ENCODE results near the gene UQCRHL.
"Not testable (repeated sequence)": the region's sequence is repeated elsewhere in the genome, so short reads cannot be mapped to it uniquely, and the experiment has no call there.

Gene UQCRHL

DNA sequence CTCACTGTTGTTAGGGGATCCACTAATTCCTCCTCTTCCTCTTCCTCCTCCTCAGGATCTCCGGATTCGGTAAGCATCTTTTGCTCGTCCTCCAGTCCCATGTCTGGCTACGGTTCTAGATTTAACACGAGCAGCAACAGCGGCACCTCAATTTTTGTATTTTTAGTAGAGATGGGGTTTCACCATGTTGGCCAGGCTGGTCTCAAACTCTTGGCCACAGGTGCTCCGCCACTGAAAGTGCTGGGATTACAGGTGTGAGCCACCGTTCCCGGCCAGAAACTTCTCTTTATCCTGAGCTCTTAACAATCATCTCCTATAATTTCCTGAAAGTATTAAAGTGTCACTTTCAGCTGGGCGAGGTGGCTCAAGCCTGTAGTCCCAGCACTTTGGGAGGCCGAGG, at the start of gene UQCRHL:
Gene UQCRHL, minus strand, starts transcription at position 101 of the 400 bp plus-strand sequence. Its CDS starts 0 bp downstream, at position 101.
- not testable (repeated sequence) for H3K36me3 Mint-ChIP-seq, ATAC-seq, H3K27ac Mint-ChIP-seq, H3K27me3 Mint-ChIP-seq, H3K4me1 Mint-ChIP-seq, H3K4me3 Mint-ChIP-seq, H3K9me3 Mint-ChIP-seq

DNA sequence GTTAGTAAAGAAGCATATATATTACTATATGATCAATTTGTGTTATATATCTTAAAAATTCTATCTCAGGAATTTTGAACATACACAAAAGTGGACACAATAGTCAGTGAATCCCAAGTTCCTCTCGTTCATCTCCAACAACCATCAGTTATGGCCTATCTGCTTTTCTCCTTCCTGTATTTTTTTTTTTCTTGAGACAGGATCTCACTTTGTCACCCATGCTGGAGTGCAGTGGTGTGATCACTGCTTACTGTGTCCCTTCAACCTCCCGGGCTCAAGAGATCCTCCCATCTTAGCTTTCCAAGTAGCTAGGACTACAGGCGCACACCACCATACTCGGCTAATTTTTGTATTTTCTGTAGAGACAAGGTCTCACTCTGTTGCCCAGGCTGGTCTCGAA, 49.4 kb upstream of the UQCRHL start:
- H3K4me1 Mint-ChIP-seq: peaks cover 36% of the 10 kb centered on the region
- H3K36me3 Mint-ChIP-seq: peaks cover 6% of the 10 kb centered on the region
- H3K9me3 Mint-ChIP-seq: no peaks in the 10 kb centered on the region
- no peaks in the 10 kb centered on the region for H3K27me3 Mint-ChIP-seq
- H3K27ac Mint-ChIP-seq: no peak overlapping the region
- ATAC-seq: no peak
- H3K4me3 Mint-ChIP-seq: no peak overlapping the region

DNA sequence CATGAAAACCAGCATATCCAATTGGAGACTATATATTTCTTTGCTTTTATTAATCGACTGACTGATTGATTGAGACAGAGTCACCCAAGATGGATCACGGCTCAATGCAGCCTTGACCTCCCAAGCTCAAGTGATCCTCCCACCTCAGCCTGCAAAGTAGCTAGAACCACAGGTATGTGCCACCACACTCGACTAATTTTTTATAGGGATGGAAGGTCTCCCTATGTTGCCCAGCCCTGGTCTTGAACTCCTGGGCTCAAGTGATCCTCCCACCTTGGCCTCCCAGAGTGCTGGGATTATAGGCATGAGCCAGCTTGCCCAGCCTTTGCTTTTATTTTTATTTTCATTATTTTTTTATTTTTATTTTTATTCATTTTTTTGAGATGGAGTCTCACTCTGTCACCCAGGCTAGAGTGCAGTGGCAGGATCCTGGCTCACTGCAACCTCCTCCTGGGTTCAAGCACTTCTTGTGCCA, 45.4 kb upstream of the UQCRHL start:
- no peaks in the 10 kb centered on the region for H3K9me3 Mint-ChIP-seq
- H3K27me3 Mint-ChIP-seq: no peaks in the 10 kb centered on the region
- no peak overlapping the region for H3K27ac Mint-ChIP-seq
- peaks cover 11% of the 10 kb centered on the region for H3K36me3 Mint-ChIP-seq
- peaks cover 44% of the 10 kb centered on the region for H3K4me1 Mint-ChIP-seq
- no peak overlapping the region for H3K4me3 Mint-ChIP-seq
- ATAC-seq: no peak

DNA sequence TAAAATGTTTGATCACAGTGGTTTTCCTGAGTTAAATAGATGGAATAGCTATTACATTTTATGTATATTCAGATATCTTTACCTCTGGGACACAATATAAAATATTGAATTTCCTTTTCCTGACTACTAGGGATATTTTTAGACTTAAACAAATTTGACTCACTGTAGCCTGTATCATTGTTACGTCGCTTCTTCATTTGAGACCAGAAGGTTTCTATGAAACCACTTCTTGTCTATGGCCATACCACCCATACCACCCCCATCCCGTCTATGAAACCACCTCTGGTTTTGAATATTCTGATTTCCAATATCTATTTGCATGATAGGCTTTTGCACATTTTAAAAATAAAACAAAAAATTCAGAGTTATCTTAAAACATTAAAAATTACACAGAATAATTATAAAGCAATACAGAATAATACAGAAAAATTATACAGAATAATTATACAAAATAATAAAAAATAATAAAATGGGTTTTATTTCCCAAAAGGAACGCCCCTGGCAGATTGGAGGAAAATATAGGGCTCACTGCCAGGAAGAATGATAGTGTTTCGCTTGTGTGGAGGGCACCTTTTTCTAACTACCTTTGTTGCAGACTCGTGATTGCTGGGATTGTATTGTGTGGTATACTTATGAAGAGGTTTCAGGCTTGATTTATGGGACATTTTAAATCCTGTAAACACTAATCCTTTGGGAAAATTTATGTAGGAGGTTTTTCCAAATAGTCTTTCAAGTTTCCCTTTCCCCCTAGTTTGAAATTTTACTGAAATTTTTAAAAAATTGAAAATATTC, 44.8 kb upstream of the UQCRHL start:
- no peak for ATAC-seq
- H3K27me3 Mint-ChIP-seq: no peaks in the 10 kb centered on the region
- peak overlapping the region; percentile 31 for H3K4me3 Mint-ChIP-seq
- H3K9me3 Mint-ChIP-seq: no peaks in the 10 kb centered on the region
- H3K4me1 Mint-ChIP-seq: peaks cover 43% of the 10 kb centered on the region
- H3K36me3 Mint-ChIP-seq: peaks cover 11% of the 10 kb centered on the region
- H3K27ac Mint-ChIP-seq: peak overlapping the region; percentile 98

DNA sequence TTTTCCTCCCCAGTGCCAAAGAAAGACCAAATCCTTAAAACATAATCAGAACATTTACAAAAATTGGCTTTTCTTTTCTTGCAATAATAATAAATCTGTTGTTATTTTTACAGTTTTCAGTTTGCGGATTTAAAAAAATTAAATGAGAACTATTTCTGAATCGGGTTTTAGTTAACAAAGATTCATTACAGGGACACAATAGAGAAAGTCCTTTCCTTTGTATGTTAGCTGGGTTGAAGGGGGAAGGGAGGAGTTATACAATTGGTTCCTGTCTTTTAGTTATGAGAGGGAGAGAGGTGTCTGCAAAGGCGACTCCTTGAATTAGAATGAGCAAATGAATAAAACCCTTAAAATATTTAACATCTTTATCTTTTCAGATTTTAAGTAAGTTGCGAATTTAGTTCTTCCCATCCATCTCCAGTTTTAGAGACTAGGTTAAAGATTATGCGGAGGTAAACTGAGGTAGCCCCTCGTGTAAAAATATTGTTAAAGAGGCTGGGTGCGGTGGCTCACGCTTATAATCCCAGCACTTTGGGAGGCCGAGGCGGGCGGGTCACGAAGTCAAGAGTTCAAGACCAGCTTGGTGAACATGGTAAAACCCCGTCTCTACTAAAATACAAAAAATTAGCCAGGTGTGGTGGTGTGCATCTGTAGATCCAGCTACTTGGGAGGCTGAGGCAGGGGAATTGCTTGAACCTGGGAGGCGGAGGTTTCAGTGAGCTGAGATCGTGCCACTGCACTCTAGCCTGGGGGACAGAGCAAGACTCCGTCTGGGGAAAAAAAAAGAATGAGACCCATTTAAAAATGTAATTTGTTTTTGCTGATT, 44.0 kb upstream of the UQCRHL start:
- Mint-ChIP-seq H3K4me3 (peak overlapping the region; percentile 31), H3K36me3 (peaks cover 11% of the 10 kb centered on the region), H3K4me1 (peaks cover 46% of the 10 kb centered on the region), H3K9me3 (no peaks in the 10 kb centered on the region), H3K27ac (peak overlapping the region; percentile 98), H3K27me3 (no peaks in the 10 kb centered on the region)
- no peak for ATAC-seq

DNA sequence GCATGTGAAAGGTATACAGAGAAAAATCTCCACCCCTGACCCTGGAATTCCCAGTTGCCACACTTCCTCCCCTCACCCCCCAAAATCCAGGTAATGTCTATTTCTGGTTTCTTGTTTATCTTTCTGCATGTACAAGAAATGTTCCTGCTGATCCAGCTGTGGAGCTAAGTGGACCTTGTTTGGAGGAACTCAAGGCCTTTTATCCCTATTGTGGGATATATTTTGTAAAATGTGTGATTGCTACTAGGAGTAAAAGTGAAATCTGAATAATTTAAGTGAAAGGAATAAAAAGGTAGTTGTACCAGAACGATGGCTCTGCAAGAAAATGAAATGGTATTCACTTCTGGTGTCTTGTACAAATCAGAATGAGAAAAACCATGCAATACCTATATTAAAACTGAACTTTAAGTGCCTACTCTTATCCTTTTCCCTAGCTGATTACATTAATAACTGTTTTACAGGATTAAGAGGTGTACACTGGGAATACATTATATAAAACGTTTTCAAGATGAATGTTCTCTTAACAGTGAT, 43.1 kb upstream of the UQCRHL start:
- H3K27ac Mint-ChIP-seq: peak overlapping the region; percentile 98
- peak overlapping the region; percentile 54 for H3K4me3 Mint-ChIP-seq
- H3K9me3 Mint-ChIP-seq: no peaks in the 10 kb centered on the region
- no peak for ATAC-seq
- H3K4me1 Mint-ChIP-seq: peaks cover 55% of the 10 kb centered on the region
- peaks cover 11% of the 10 kb centered on the region for H3K36me3 Mint-ChIP-seq
- no peaks in the 10 kb centered on the region for H3K27me3 Mint-ChIP-seq

DNA sequence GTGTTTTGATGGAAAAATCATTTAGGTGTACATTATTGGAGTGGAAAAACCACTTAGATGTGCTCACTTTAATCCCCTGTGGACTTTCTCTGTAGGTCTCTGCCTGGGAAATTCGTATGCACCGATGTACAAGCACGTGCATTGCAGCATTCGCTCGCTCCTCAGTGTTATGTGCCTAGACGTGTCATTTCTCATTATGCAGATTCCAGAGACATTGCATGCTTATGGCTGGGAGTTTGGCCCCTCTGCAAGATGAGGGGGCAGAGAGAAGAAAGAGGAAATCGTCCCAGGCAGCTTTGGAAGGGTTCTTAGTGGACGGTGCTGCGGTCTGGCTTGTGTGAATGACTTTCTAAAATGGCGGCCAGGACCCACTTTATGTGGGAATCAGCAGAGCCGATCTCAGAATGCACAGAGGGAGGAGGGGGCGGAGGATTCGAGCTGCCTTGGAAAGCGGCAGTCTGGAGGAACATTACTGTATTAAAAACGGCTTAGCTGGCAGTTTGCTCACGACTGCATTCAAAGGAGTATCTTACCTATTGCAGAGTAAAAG, 42.4 kb upstream of the UQCRHL start:
- Mint-ChIP-seq H3K4me1 (peaks cover 61% of the 10 kb centered on the region), H3K36me3 (peaks cover 11% of the 10 kb centered on the region), H3K27ac (peak overlapping the region; percentile 98), H3K9me3 (no peaks in the 10 kb centered on the region), H3K27me3 (no peaks in the 10 kb centered on the region), H3K4me3 (peak overlapping the region; percentile 100)
- ATAC-seq: no peak

DNA sequence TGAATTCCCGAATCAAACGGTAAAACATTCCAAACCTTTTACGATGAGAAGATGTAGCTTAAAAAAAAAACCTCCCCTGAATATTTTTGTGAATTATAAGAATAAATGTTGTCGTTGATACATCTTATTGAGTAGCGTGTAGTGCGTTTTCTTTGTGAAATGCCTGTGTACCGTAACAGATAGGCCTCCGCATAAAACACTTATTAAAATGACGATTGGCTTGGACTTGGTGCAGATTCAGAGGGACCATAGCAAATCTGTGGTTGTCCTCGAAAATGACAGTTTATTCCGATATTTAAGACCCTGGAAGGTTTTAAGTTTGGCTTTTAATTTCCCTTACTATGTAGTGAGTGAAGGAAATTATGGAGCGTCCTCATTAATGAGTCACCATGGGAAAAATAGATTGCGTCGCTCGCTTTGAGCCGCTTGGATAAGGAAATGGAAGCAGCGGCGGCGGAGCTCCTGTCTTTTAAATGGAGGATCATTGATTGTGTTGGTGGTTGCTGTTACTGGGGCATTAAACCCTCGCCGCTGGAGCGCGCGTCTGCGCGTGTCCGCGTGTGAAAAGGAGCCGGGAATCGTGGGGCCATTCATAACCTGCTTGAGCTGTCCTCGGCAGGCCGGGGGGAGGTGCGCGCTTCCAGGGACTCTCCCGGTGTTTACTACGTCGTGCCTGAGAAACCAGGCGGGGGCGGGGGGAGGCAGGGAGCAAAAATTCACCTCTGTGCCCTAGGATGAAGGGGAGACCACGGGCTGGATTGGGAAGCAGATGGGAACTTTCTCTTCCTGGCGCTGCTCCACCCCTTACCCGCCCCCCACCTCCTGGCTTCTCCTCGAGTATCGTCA, 41.7 kb upstream of the UQCRHL start:
- Mint-ChIP-seq H3K9me3 (no peaks in the 10 kb centered on the region), H3K4me1 (peaks cover 63% of the 10 kb centered on the region), H3K36me3 (peaks cover 11% of the 10 kb centered on the region), H3K27me3 (no peaks in the 10 kb centered on the region), H3K4me3 (peak overlapping the region; percentile 100), H3K27ac (peak overlapping the region; percentile 98)
- ATAC-seq: peak; percentile 20

DNA sequence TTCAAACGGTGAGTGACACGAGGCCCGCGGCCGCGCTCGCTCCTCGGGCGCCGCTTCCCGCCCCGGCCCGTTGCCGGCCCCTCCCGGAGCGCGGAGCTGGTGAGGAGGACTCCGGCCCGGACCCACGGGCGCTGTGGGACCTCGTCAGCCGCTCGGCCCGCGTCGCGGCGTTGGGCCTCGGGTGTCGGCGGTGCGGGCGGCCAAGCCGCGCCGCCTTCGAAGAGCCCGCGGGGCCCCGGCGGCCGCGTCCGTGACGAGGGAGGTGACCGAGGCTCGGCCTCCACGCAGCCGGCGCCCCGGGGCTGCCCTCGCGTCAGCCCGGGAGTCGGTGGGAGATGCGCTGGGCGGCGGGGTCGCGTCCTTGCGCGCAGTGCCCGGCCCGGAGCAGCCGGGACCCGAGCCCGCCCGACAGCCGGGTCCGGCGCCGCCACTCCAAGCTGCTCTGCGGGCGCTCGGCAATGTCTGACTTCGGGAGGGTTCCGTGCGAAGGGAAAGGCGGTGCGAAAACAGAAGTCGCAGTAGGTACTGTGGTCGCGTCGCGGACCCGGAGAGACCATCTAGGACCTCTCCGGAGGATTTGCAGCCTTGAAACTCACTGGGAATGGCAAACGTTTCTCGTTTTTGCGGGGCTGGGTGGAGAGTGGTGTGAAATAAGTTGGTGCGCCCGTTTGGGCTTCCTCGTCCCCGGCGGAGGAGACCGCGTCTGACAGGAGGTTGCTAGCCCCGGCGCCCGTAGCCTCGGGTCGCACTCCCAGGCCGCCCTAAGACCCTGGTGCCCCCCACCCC, 40.9 kb upstream of the UQCRHL start:
- Mint-ChIP-seq H3K9me3 (no peaks in the 10 kb centered on the region), H3K27ac (peak overlapping the region; percentile 98), H3K36me3 (peaks cover 11% of the 10 kb centered on the region), H3K4me1 (peaks cover 68% of the 10 kb centered on the region), H3K4me3 (peak overlapping the region; percentile 100), H3K27me3 (no peaks in the 10 kb centered on the region)
- ATAC-seq: peak; percentile 48

DNA sequence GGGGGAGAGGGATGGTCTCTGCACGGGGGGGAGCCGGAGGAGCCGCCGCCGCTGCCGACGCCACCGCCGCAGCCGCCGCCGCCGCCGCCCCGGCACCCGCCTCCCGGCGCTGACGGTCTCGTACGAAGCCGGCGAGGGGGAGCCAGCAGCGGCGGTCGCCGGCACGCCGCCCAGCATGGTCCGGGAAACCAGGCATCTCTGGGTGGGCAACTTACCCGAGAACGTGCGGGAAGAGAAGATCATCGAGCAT, 40.4 kb upstream of the UQCRHL start:
- Mint-ChIP-seq H3K9me3 (no peaks in the 10 kb centered on the region), H3K36me3 (peaks cover 11% of the 10 kb centered on the region), H3K4me1 (peaks cover 68% of the 10 kb centered on the region), H3K27me3 (no peaks in the 10 kb centered on the region), H3K27ac (peak overlapping the region; percentile 98), H3K4me3 (peak overlapping the region; percentile 92)
- ATAC-seq: no peak

DNA sequence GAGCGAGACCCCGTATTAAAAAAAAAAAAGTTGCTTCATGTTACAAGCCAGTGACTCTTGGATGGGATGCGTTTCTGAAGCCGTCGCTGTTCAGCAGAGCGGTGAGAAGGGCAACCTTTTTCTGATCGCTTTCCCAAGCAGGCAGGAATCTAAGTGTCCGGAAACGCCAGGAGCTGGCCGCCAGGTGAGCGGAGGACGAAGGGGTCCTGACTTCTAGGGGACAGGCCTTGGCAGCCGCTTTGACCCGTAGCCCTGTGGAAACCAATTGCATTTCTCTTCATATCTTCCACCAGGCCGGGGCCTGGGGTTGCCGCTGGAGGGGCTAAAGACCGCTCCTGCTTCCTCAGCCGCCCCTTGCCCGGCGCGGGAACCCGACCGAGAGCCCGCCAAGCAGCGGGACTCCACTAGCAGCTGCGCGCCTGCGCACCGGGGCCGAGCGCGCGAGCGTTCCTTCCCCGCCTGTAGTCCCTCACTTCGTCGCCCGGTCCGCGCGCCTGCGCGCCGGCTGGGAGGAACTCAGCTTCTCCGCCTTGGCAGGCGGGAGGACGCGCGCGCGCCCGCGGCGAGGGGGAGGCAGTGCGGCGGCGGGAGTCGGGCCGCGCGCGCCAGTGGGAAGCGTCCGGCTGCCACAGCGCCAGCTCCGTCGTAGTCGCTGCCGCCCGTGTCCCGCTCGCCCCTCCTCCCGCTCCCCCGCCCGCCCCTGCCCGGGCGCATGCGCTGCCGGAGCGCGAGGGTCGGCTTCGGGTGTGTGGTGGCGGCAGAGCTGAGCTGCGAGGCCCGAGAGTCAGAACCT, 39.8 kb upstream of the UQCRHL start, which contains the start of gene SPEN:
Gene SPEN, plus strand, starts transcription at position 608 of the 793 bp plus-strand sequence. CDS start 361 bp downstream, outside the sequence.
- H3K4me1 Mint-ChIP-seq: peaks cover 63% of the 10 kb centered on the region
- peak; percentile 90 for ATAC-seq
- H3K4me3 Mint-ChIP-seq: peak within 1 kb of the TSS; percentile 100
- H3K36me3 Mint-ChIP-seq: peaks cover 11% of the 10 kb centered on the region
- peak within 1 kb of the TSS; percentile 98 for H3K27ac Mint-ChIP-seq
- no peaks in the 10 kb centered on the region for H3K27me3 Mint-ChIP-seq
- H3K9me3 Mint-ChIP-seq: no peaks in the 10 kb centered on the region

DNA sequence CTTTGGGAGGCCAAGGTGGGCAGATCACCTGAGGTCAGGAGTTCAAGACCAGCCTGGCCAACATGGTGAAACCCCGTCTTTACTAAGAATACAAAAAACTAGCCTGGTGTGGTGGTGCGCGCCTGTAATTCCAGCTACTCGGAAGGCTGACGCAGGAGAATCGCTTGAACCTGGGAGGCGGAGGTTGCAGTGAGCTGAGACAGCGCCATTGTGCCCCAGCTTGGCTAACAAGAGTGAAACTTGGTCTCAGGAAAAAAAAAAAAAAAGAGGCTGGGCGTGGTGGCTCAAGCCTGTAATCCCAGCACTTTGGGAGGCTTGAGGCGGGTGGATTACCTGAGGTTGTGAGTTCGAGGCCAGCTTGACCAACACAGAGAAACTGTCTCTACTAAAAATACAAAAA, 38.6 kb upstream of the UQCRHL start:
- Mint-ChIP-seq H3K36me3 (peaks cover 11% of the 10 kb centered on the region), H3K4me1 (peaks cover 50% of the 10 kb centered on the region), H3K4me3 (peak overlapping the region; percentile 54)
- H3K27ac Mint-ChIP-seq, H3K27me3 Mint-ChIP-seq, ATAC-seq, H3K9me3 Mint-ChIP-seq: not testable (repeated sequence)

DNA sequence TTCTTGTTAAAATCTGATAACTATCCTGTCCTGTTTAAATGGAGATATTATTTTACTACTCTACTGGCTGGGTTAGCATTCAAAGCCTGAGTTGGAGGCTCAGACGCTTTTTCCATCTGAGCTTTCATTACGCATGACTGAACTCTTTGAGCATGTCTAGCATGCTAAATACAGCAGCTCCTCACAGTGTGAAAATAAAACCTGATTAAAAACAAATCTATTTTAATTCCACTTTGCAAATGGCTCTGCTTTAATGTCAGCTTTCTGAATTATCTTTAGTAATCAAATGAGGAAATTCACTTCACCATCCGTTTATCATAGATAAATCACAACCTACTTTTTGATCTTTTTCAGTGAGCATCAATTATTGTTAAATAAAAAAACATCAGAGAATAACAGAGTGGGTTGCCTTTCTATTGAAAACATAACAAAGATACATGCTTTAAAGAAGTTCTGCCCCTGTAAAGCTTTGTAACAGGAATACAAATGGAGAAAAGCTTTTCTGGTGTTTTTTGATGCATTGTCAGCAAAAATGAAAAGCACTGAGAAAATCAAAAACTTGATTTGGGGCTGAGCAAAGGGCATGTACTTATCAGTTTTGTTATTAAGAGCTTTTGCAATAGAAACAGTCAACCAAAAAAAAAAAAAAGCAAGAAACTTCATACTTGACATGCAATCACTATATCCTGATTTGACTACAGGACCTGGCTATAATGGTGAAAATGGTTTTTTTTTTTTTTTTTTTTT, 36.5 kb upstream of the UQCRHL start:
- H3K27ac Mint-ChIP-seq: peak overlapping the region; percentile 62
- no peaks in the 10 kb centered on the region for H3K9me3 Mint-ChIP-seq
- peaks cover 30% of the 10 kb centered on the region for H3K4me1 Mint-ChIP-seq
- peaks cover 6% of the 10 kb centered on the region for H3K36me3 Mint-ChIP-seq
- no peak overlapping the region for H3K4me3 Mint-ChIP-seq
- ATAC-seq: no peak
- no peaks in the 10 kb centered on the region for H3K27me3 Mint-ChIP-seq

All from stimulated activated memory B cell treated with anti-CD40 and anti-IgM and Interleukin-4, amounts not matched to agents 10 μg/mL and 1 μg/mL and 100 μg/mL, for 72 hours (primary cell).